Nucleus accumbens (tissue), 56 donors: Measurements from ENCODE around the gene CERKL.

Experiments used
- DNase-seq, 56 donors: peaks; one replicate each; lab custom pipeline; 2025; lab: John Stamatoyannopoulos, UW

Gene CERKL

DNA sequence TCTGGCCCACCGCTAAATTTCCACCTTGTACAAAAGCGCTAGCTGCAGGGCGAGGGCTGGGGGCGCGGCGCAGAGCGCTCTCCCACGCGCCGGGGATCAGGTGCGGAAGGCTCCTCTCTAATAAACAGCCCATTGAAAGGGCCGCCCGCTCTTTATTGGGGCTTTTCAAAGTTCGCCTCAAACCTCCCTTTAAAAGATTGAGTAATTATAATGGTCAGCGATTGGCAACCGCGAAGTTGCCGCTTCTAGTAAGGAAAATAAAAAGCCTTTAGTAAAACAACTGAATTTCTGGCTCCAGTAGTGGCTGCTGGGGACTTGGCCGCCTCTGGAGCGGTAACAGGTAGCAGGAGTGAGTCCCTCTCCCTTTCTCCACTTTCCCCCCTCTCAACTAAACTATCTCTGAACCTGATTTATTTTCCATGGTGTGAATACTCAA, 22.7 kb upstream of the CERKL start:
- DNase-seq = no peak

DNA sequence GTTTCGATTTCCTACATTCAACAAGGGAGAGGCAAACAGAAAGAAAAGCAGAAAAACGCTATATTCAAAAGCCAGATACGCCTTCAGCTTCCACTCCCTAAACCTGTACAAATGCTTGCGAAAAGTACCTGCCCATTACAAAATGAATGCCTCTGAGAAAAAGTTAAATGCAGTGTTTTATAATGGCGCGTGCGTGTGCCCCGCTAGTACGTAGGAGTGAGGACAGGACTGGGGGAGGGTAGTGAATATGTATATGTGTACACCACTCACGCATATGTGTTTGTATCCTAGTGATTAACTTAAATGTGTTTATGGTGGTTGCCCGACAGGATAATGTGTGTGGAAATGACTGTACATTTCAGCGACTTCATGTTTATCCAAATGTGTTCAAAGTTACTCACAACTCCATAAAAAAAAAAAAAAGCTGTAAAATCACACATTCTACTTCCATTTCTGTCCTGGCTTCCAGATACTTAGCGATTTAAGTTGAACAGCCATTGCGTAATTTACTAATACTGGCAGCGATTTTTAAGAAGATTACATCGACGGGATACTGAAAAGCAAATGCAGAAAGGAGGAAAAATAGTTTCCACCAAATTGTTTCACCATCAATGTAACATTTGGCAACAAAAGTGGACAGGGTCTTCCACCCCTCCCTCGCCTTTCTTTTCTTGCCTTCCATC, 22.1 kb upstream of the CERKL start:
- no peak for DNase-seq

DNA sequence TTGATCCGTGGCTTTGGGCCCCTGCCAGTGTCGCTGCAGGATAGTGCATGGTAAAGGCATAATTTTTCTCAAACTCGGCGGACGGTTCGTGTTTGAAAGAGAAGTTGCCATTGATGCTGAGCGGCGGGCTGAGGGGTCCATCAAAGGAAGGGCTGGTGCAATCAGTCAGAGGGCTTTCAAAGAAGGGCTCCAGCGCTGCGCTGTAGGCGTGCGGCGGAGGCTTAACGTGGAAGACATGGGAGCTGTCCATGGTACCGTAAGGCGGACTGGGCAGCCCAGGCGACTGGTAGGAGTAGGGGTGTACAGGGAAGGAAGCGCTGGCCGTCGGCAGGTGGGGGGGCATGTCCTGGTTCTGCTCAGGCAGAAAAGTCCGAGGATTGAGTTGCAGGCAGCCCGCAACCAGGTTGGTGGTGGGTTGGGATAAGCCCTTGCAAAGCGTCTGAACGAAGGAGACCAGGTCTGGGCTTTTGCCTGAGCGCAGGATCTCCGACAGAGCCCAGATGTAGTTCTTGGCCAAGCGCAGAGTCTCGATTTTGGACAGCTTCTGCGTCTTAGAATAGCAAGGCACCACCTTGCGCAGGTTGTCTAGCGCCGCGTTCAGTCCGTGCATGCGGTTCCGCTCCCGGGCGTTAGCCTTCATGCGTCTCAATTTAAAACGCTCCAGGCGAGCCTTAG, 21.1 kb upstream of the CERKL start:
- DNase-seq = peak in 10 of 56 donors; percentile 5 to 35 (median 9)

DNA sequence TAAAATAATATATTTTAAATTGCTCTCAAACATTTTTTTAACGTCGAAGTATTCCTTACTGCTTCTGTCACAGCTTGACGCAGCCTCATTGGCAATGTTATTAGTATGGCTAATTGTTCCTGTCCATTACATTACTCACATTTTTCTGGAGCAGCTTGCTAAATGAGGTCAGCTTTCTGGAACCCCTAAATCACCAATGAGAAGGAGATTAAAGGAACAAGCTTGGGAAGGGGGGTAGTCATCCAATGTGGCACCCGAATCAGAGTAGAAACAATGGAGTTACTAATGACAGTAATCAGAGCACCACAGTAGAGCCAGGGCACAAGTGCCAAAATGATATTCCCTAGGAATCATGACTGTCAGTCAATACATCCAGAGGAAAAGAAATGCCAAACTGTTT, 18.3 kb upstream of the CERKL start:
- no peak for DNase-seq

DNA sequence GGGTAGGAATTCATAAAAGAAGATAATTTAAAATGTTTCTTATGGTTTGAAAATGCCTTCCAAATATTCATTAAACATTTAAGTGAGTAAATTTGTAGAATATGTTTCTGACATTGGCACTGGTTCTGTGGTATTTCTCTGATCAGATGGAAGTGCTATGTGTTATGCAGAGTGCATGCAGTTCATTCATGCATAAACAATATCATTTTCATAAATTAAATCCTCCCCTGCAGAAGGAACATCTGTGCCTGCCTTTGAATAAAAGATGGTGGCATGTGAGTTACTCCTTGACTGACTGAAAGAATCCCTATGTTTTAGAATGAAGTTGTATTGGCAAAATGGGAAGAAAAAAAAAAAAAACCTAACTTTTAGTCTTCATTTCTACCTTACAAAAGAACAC, 17.6 kb upstream of the CERKL start:
- no peak for DNase-seq

DNA sequence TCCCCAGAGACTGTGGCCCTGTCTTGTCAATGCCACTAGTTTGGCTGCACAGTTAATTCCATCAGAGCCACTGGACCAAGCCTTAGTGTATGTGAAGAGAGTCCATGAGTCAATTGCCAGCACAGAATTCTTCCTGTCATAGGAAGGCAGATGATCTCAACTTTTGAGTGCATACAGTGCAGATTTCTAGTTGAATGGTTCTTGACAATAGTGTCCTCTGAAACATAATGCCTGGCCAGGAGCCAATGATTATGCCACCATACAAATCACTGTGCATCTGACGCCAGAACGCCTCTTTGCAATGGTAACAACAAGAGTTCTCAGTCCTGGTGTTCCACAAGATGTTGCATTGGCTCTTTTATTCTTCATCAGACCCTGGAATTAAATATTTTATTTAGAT, 16.3 kb upstream of the CERKL start:
- DNase-seq = peak in 3 of 56 donors; percentile 2 to 8 (median 8)

DNA sequence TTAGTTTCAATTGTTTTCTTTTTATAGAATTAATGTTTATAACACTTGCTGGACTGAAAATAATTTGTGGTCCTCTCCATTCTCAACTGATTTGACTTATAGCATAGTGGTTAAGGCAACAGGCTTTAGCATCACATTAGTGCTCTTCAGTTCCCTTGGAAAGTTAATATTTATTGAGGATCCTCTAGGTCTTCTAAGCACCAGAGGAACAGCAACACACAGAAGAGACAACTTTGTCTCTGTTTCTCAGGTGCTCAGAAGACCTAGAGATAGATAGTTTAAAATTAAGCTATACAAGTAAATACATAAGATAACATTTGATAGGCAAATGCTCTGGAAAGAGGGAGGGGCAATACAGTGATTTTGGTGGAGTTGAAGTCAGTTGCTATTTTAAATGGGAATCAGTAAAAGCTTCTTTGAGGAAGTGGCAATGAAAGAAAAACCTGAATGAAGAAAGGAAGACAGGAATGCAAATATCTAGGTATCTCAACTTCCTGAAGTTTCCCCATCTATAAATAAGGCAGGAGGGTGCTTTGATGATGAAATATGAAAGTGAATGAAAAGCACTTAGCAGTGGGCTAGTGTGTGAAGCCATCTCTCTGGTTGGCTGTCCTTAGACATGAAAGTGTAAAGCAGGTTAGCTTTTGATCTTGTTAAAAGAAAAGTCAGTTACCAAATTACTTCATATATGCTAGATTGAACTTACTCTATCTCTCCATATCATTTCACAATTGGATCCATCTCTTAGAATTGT, 15.5 kb upstream of the CERKL start:
- DNase-seq = no peak

DNA sequence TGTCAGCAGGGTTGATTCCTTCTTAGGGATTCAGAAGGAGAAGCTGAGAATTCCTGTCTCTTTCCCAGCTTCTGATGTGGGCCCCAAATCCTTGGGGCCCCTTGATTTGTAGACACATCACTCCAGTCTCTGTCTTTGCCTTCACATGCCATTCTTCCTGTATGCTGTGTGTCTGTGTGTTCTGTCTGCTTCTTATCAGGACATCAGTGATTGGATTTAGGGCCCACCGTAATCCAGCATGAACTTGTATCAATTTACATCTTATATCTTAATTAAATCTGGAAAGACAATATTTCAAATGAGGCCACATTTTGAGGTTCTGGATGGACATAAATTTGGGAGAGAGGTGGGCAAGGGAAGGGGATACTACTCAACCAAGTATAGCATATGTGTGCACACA, 13.7 kb upstream of the CERKL start:
- DNase-seq = no peak

DNA sequence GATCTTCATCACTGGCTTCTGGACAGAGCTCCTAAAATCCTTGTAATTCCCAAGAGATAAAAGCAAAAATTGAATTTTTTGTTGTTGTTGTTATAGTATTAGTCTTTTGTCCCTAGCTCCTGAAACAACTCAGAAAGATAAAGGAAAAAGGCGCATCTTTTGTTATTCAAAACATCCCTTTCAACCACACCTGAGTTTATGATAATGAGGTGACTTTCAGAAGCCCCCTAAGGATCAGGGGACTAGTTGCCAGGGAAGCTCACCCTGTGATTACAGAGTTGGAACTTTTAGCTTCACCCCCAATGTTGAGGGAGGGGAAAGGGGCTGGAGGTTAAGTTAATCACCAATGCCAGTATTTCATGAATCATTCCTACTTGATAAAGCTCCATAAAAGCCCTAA, 10.3 kb upstream of the CERKL start:
- DNase-seq = no peak

DNA sequence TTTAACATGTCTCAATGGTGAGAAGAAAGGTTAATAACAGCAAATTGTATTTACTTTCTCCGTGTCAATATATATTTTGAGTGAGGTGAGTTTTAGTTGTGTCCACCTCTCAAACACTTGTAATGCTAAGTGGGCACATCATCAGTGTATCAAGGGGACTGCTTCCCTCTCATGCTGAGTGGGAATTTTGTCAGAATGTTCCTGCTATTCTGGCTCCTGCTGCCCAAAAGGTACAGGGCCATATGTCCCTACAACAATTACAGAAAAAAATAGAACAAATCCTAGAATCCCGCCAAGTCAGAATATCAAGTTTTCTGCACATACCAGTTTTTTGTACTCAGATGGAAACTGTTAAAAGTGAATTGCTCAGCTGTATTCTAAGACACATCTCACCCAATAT, 5.4 kb upstream of the CERKL start:
- no peak for DNase-seq

DNA sequence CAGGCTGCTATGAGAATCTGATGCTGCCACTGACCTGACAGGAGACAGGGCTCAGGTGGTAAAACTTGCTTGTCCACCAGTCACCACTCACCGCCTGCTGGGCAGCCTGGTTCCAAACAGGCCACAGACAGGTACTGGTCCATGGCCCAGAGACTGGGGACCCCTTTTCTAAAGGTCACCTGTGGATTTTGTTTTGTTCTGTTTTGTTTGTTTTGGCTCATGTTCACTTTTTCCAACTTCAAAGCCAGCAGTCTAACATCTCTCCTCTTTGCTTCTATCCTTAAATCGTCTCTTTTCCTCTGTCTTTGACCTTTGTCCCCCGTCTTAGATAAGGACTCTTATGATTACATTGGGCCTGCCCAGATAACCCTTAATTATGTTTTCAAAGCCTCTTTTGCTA, 3.3 kb upstream of the CERKL start:
- no peak for DNase-seq

DNA sequence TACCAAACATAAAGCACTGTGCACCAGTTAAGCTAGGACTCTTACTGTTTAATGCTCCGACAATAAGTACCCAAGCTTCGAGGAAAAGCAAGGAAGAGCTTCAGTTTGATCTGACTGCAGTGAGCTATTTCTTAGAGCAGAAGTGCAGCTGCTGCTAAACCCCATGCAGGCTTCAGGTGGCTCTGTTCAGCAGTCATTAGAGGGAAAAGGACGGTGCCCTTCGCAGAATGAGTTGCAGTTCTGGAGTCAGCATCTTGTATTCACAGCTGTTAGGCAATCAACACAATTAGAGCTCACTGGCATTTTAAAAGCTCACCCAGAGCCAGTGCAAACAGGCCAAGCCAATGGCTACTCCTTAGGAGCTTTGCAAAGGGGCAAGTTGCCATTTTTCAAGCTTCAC, 1.5 kb upstream of the CERKL start:
- DNase-seq = no peak

DNA sequence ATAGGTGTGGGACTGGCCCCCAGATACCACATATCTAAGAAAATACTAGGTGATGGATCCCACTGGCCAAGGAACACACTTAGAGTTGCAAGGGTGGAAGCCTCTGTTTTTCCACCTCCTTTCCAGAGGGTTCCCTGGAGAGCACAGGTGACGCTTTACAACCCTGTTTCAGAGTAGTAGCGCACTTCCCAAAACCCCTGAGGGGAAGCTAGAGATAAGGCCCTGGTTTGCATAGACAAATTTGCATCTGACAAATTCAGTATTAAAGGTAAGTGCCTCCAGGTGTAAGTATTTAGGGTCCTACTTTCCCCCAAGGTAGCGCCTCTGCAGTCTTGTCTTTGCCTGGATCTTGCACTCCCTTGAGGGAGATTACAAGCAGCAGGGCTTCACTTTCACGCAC, 474 bp upstream of the CERKL start:
- DNase-seq = no peak

DNA sequence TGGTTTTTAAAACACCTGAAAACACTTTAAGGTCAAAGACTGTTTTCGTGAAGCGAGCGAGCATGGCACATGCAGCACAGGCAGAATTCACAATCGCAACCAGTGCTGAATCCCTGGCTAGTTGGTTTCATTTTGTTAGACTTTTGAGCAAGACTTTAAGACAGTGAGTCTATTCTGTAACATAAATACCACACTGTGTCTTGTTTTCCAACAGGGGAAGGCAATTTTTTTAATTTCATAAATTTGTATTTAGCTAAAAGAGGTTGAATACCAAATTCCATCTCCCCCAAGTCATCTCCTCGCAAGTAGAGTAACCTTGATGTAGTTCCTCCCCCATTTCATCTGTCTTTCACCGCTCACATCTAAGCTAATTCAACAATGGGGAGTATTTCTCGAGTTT, 1.4 kb downstream of the CERKL start:
- no peak for DNase-seq

DNA sequence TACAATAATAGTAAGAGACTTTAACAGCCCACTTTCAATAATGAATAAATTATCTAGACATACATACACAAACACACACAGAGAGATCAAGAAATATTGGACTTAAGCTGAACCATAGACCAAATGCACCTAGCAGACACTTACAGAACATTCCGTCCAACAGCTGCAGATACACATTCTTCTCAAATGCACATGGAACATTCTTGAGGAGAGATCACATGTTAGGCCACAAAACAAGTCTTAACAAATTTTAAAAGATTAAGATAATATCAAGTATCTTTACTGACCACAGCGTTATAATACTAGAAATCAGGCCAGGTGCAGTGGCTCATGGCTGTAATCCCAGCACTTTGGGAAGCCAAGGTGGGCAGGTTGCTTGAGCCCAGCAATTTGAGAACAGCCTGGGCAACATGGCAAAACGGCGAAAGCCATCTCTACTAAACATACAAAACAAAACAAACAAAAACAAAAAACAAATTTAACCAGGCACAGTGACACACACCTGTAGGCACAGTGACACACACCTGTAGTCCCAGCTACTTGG, 7.4 kb downstream of the CERKL start:
- DNase-seq = no peak

DNA sequence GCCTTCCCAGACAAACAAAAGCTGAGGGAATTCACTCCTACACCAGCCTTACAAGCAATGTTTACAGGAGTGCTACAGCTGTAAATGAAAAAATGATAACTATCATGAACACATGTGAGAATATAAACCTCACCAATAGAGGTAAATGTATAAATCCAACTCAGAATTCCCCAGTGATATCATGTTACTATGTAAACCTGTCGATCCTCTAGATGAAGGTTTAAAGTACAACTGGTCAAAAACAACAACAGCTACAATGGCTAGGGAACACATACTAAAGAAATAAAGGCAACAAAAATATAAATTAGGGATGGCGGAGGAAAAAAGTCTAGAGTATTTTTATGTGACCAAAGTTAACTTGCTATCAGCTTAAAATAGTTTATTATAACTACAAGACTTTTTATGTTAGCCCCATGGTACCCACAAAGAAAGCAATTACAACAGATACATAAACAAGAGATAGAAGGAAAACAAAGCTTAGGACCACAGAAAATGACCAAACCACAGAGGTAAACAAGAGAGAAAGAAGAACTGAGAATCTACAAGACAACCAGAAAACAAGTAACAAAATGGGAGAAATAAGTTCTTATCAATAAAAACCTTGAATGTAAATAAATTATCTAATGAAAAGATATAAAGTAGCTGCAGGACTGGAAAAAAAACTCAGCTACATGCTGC, 8.3 kb downstream of the CERKL start:
- no peak for DNase-seq

DNA sequence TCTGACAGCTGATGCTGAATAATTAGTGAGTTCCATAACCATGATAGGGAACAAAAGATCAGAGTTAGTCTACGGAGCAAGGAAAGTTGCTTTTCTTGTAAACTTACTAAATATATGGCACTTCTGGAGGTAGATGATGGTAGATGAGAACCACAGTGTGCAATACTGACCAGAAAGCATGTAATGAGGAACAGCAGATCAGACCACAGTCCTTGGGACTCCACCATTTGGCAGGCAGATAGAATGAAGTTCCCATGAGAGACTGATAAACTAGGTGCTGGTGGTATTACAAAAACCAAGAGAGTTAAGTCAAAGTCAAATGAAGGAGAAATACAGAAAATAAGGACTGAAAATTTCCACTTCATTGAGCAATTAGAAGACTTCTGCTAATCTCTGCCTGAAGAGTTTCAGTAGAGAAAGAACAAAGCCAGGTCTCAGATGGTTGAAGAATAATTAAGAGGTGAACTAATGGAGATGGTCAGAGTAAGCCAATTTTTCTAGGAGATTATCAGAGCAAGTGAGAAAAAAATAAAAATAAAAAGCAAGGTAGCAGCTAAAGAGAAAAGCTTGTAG, 10.4 kb downstream of the CERKL start:
- no peak for DNase-seq

DNA sequence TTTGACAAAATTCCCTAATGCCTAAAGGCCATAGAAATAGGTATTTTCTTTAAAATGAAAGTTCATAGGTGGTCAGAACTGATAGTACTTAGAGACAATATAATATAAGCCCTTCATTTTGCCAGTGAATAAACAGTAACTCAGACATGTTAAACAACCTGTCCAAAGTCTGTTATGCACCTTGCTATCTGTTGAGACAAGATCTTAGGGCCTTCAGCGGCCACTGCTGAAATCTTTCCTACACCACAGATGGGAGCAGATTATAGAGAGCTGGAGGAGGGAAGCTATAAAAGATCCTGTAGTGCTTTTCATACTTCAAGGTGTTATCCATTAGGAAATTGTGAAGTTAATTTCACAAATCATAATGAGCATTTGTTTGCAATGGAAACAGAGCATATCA, 13.8 kb downstream of the CERKL start:
- DNase-seq = no peak

DNA sequence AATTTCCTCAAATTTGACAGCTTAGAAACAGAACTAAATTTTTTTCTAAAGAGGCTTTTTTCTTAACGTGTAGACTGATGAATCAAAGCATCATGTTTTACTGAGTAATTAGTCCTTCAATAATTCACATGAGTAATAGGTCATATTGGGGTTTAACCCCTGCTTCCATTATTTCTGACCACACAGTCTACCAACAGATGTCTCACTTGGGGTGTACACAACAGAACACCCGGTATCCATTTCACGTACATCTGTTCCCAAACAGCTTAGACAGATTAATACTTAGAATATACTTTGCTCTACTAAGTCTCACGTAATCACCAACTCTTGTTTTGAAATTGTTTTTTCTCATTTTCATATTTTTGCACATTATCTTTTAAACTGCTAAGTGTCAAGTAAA, 14.8 kb downstream of the CERKL start:
- no peak for DNase-seq

DNA sequence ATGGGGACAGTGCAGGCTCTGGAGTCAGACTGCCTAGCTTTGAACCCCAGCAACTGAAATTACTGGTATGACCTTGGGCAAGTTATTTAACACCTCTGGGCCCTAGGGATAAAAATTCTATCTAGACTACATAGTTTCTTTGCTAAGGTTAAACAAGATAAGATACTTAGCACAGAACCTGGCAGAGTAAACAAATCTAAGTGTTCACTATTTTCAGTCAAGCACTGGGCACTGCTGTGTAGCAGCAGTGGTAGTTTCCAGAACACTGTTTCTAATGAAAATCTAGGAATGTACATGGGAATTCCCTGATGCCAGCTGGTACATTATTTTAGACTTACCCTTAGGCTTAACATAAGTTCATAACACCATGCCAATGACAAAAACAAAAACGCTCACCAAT, 17.2 kb downstream of the CERKL start:
- DNase-seq = no peak
